ENCODE results near the gene ESAM. TPM values are rescaled to one million over a fixed set of nuclear protein-coding genes. Genes with fewer than 3 reads are reported as not detected.

The ESAM gene
- total and polyA plus RNA-seq, 2 experiments from 2014 or later: 0.32 TPM; not detected in 1

- Mint-ChIP-seq H3K27ac (no peak within 1 kb of the TSS), H3K9me3 (no peaks in the 10 kb centered on the region), H3K4me1 (peaks cover 11% of the 10 kb centered on the region), H3K4me3 (peak within 1 kb of the TSS; percentile 77), H3K27me3 (ENCODE audit: insufficient read depth, low read depth, poor library complexity) (peaks cover 85% of the 10 kb centered on the region), H3K36me3 (ENCODE audit: low read depth) (no peaks in the 10 kb centered on the region; the same call in 2 of the 3 replicates)
- Histone ChIP-seq H3K27ac (ENCODE audit: low read depth) (no peak within 1 kb of the TSS), H2AFZ (peak within 1 kb of the TSS; percentile 94), H3K9me2 (ENCODE audit: insufficient read depth) (no peaks in the 10 kb centered on the region), H3K4me3 (peak within 1 kb of the TSS; percentile 84), H3K4me1 (ENCODE audit: insufficient read depth) (peaks cover 26% of the 10 kb centered on the region), H4K20me1 (replicated peaks; ENCODE audit: insufficient read depth) (peaks cover 19% of the 10 kb centered on the region), H3F3A (replicated peaks; ENCODE audit: low read depth) (no peaks in the 10 kb centered on the region), H3K79me2 (replicated peaks; ENCODE audit: insufficient read depth) (no peaks in the 10 kb centered on the region), H3K27me3 (ENCODE audit: insufficient read depth) (peaks cover 99% of the 10 kb centered on the region), H3K4me2 (peak within 1 kb of the TSS; percentile 96), H3K36me3 (ENCODE audit: insufficient read depth) (no peaks in the 10 kb centered on the region)
- ATAC-seq (peak; percentile 93), DNase-seq (ENCODE audit: low spot score) (peak; percentile 98)
- no peak for TF ChIP-seq STAT1 (IDR thresholded peaks at IDR 0.05; ENCODE audit: unreplicated experiment)
- TF ChIP-seq CTCF (conservative IDR thresholded peaks at IDR 0.05; ENCODE audit: low read depth in 2 of 2): no peak
- no peak for TF ChIP-seq ZNF462 (CRISPR knock-in tag; IDR thresholded peaks at IDR 0.05)
- peak; percentile 82 for TF ChIP-seq EZH2 (IDR thresholded peaks at IDR 0.05; ENCODE audit: low read depth, unreplicated experiment)
- TF ChIP-seq NANOG (IDR thresholded peaks at IDR 0.05; ENCODE audit: borderline replicate concordance): no peak
These were observed 22.4 kb downstream of the ESAM start, which contains the start of gene NRGN for GRCh38 chr11:124739479-124740276. TSS of gene NRGN (plus strand) at chr11:124739942. CDS start at chr11:124740085, 143 bp downstream.

Data from GM23338 (cell line).